RPMI7951 (cell line): Measurements from ENCODE around the gene SYNPO. TPM values are rescaled to one million over a fixed set of nuclear protein-coding genes. Genes with fewer than 3 reads are reported as not detected.
A peak's percentile ranks its signal among the peaks of the same experiment; 100 is the strongest.

Source experiments
- DNase-seq: peaks from one replicate; pipeline ENCODE4 v3.0.0-alpha.2; 2012; ENCODE audit warnings: low read depth
- total RNA-seq: library from RNA; depleted of rRNA; stranded (reverse); fragments of >200 nt; shearing (Covaris generic); gene quantifications from 2 replicates; pipeline ENCODE4 v1.2.3, GENCODE V29; 2014

Gene SYNPO
- total RNA-seq, 1 experiment from 2014 or later, result 1.4 TPM

DNA sequence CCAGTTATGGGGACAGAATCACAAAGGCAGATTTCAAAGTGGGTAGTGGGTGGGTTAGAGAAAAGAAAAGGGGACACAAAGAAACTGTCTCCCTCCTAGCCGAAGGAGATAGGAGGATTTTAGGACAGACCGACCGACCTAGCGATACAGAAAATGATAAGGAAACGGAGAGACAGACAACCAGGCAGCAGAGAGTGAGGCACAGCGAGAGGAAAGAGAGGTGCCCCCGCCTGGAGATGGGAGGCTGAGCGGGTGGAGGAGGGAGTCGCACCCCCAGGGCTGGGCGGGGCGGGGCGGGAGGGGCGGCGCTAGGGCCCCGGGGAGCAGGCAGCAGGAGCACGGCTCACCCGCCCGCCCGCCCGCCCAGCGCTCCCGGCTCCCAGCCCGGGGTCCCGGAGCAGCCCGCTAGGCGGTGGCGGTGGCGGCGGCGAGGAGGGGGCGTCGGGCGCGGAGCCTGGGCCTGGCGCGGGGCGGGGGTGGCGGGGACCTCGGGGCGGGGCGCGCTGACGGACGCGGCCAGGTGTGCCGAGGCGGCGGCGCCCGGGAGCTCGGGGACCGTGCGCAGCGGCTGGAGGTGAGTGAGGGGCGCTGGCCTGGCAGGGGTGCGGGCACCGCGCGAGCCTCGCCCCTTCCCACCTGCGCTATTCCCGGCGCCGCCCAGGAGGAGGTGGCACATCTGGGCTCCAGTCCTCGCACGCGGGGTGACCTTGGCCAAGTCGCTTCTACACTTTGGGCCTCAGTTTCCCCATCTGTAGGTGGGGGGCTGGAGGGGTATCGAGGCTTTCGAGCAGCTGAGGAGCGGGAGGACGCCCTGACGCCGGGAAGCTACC lies 15.9 kb upstream of the SYNPO start:
- no peak for DNase-seq

DNA sequence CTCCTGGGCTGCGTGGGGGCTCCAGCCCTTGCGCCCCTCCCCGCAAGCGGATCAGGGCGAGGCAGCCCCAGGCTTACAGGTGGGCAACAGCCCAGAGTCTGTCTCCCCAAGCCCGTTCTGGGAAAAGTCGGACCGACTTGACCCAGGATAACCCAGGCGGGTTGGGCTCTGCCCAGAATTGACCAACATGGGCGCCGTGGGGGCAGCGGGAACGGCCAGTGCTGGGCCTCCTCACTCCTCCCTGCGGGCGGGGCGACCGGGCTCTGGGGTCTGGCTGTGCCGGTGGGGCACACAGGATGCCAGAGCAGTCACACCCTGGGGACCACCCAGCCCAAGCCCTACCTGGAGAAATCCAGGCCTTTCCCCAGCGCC lies 15.3 kb upstream of the SYNPO start:
- DNase-seq, result no peak

DNA sequence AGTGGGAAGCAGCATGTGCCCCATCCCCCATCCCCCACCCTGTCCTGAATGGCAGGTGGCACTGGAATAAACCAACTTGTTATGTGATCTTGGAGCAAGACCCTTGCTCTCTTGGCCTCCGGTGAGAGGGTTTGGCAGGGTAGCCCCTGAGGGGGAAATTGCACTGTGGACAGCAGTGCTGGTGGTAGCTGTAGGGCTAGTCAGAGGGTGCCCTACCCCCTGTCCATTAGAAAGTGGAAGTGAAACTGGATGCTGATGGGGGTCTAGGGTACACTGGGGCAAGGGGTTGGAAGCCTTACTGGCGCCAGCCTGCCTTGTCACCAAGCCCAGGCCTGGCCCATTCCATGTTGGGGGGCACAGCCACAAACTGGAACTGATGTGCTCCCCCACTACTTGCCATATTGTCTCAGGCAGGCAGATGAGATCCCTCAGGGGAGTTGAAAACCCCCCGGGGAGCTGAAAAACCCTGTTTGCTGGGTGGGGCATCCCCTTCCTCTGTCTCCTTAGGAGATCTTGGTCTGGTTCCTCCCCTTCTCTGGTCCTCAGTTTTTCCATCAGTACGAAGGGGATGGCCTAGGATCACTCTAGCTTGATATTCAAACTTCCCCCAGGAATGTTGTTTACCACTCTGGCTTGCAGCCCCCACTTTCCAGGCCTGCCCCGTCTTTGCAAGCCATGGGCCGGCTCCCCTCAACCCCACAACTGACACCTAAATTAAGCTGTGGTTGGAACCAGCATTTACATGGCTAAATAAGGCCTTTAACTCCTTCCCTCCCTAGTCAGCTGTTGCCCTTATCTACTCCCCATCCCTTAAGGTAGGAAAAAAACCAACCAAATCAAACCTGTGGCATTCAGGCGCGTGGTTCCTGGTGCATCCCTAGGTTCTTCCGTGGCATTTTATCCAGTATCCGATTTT lies 14.4 kb upstream of the SYNPO start:
- DNase-seq, result no peak

DNA sequence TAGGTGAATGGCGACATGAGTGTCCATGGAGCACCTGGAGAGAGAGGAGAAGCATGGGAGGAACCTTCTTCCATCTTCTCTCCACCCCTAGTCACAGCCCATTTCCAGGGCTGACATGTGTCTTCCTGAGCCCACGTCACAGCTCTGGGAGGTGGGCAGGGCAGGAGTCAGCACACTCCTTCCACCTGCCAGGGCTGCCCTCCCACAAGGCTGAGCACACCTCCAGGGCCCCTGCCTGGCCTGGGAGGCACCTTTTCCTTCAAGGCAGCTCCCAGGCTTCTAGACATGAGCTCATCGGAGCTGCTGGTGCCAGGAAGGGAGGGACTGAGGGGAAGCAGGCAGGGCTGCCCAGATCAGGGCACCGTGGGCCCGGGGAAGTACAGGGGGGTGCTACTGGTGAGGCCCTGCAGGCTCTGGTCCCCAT lies 13.6 kb upstream of the SYNPO start:
- DNase-seq, result no peak

DNA sequence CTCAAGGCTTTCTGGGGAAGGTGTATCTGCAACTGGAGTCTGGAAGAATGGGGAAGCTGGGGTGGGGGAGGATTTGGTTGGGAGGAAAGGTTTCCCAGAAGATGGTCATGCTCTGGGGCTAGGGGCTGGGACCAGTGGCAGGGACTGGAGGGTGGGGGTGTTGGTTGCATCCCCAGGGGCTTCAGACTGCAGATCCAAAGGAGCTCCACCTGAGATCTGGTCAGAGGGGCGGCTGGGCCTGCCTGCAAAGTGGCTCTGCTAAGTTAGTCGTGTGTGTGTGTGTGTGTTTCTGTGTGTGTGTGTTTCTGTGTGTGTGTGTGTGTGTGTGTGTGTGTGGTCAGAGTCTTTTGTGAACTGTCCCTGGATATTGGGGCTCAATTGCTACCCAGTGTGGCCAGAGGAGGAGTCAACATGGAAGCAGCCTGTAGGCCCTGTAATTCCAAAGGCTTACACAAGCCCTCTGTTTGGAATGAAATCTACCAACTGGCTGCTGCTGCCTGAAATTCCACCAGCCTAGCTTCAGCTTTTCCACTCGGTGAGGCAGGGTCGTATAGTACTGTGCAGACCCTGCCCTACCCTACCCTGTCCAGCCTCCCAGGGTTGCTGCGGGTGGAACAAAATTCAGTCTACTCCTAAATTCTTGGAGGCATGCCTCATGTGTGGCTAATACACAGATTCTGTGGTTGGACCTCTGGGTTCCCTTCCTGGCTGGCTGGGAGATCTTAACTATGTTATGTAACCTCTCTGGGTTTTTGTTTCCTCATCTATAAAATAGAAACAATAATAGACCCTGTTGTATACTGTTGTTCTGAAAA lies 12.5 kb upstream of the SYNPO start:
- peak; percentile 41 for DNase-seq

DNA sequence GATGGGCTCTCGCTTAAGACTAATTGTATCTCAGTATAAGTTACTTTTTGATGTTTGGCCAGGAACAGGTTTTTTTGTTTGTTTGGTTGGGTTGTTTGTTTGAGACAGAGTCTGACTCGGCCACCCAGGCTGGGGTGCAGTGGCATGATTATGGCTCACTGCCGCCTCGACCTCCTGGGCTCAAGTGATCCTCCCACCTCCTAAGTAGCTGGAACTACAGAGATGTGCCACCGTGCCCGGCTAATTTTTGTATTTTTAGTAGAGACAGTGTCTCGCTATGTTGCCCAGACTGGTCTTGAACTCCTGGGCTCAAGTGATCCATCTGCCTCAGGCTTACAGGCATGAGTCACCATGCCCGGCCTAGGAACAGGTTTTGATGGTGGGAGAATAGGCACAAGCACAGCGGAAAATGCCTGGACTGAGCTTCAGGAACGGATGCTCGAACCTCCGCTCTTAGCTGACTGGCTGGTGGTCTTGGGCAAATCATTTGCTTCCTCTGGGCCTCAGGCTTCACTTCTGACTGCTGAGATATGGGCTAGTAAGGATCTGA lies 11.4 kb upstream of the SYNPO start:
- no peak for DNase-seq

DNA sequence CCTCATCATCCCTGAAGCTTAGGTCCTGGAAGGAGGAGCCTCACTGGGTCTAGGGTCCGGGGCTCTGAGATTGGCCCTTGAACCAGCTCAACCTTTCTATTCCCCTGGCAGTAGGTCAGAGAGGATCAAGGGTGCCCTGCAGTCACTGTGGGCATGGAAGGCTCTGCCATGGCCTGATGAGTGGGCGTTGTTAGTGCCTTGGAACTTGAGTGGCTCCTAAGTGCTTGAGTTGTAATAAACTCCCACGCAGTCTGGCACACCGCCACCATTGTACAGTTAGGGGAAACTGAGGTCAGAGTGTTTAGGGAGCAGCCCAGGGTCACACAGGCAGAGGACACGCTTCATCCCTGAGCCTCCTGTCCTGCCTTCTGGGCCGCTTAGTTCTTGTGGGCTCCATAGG lies 10.4 kb upstream of the SYNPO start:
- no peak for DNase-seq

DNA sequence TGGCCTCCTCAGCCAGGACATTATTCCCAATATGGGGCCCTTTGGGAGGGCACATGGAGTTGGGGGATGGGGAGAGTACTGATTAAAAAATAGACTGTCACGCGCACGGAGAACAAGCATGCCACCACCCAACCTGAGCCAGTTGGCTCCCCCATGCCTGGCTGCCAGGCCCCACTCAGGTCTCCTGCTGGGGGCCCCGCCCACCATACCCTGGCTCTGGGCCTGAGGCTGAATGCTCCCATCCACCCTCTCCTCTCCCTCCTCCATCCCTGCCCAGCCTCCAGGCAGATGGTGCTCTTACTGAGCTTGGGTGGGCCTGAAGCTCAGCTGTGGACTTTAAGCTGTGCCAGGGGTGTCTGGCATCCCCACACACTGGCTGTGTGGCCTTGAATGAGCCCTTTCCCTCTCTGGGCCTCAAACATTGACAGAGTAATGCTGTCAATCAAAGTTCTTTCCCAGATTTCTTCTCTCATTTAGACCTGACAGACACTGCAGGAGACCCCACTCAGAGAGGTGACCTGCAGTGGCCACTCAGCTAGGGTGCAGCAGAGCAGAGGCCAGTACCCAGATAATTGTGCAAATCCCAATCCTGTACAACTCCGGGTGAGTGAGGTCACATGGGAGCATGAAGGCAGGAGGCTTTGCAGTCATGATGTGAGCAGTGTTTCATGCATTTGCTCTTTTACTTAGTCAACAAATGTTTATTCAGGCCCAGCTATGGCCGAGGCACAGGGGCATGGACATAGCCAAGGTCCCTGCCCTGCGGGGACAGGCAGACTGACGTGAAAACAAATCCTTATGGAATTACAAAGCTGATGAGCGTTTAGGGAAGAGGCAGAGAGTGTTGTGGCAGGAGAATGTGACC lies 9.8 kb upstream of the SYNPO start:
- no peak for DNase-seq

DNA sequence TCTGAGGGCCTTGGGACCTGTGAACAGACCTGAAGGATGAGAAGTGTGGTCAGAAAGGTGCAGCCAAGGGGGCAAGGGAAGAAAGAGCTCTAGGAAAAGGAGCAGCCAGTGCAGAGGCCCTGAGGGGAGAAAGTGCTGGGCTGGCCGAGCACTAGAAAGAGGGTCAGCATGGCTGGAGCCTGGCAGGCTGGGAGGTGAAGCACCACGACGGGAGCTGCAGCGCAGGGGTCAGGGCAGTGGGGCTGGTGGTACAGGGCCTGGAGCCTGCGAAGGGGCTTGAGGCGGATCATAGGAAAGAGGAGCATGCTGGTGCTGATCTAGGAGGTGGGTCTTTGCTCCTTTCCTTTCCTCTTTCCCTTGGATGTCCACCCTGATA lies 9.1 kb upstream of the SYNPO start:
- no peak for DNase-seq

DNA sequence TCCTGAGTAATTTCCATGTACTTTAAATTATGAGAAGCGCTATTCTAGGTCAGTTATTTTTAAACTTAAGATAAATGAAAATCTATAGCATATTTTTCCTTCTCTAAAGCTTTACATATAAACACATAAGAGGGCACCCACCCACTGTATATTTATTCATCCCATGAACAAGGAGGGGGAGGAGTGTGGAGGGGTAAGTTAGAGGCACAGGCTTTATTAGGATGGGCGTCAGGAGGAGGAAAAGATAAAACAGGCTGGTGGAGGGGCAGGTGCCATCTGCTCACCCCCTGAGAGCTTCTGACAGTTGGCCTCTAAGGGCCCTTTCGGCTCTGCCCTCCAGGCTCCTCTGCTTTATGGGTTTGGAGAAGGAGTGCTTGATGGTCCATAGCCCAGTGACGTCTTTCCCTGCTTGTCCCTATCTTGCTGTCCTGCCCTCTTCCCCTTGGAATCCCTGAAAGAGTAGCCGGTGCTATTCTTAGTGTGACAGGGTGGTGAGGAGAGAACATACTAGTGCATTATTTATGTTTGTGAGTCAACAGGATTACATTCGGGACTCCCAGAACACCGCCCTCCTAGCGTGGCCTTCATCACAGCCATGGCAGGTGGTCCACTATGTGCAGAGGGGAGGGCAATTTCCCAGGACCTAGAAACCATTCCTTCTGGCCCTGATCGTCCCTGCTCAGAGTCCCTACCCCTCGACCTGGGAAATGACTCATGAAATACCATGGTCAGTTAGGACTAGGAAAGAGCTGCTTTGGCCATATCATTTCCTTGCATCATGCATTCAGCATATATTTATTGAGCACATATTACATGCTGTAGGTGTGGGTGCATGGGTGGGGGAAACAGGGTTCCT lies 7.9 kb upstream of the SYNPO start:
- DNase-seq, result peak; percentile 44

DNA sequence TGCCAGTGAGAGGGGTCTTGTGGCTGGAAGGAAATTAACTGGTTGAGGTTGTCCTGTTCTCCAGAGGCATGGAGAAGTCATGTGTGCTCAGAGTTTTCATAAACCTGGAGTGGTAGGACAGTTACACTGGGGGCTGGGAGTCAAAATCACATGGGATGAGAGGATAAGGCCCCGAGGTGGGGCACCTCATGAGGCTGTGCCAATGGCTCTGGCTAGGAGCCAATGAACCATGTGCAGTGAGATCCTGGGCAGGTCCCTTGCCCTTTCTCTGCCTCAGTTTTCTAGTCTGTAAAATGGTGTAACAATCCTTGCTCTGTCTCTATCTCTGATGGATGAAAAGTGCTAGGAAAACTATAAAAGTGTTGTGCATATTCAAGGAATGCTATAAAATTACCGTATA lies 7.0 kb upstream of the SYNPO start:
- DNase-seq, result no peak

DNA sequence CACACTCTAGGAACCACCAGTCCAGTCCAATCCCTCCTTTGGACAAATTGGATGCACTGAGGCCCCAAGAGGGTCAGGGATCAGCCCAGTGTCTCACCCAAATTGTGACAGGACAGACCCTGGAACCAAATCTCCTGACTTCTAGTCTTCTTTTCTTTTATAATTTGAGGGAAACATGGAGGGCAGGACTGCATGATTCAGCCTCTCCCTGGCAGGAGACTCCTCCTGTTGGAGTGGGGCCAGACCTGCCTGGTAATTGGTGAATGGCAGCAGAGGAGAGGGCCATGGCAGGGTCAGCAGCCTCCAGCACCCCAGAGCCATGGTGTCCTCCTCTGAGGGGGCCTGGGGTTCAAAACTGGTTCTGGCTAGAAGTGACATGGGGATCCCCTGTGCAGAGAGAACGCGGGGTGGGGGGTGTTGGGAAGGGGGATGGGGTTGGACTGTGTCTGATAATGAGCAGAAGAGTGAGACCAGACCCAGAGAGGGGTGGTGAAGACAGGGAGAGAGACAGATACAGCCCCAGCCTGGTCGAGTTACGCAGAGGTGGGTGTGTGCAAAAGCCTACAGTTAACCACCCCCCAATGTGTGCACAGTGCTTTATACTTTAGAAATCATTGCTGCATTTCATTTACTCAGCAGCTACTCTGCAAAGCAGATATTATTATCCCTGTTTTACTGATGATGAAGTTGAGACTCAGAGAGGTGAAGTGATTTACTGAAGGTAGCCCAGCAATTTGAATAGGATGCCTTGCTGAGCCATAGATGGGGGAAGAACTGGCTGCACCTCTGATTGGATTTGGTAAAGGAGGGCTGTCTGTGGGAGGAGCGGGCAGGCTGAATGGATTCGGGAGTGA lies 3.8 kb upstream of the SYNPO start:
- peak; percentile 81 for DNase-seq

DNA sequence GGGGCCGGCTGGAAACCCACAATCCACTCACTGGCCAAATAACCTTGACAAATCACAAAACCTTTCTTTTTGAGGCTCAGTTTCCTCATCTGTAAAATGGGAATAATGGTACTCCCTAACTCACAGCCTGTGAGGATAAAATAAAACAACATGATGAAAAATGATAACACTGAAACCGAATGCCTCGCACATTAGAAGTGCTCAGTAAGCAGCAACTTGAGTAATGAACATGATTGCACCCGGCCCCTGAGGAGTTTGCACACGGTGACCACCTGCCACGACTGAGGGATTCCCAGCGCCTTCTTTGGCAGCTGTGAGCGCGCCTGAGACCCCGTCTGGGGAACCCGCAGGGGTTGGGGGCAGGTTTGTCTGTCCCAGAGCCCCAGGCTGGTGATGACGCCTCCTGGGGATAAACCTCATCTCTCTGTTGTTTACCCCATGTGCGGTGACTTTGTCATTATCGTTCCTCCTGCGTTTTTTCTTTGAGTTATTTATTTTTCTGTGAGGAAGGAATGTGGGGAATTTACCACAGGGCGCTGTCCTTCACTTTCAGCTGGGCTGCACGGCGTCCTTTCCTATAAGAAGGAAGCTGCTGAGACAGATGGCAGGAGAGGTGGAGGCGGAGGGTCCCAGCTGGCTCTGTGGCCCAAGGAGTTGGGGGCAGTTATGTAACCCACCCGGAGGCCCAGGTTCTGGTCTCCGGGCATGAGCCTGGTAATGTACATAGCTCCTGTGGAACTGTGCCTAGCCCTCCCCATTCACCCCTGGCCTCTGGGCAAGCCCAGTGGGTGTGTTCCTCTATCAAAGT lies 3.0 kb upstream of the SYNPO start:
- DNase-seq, result peak; percentile 91

DNA sequence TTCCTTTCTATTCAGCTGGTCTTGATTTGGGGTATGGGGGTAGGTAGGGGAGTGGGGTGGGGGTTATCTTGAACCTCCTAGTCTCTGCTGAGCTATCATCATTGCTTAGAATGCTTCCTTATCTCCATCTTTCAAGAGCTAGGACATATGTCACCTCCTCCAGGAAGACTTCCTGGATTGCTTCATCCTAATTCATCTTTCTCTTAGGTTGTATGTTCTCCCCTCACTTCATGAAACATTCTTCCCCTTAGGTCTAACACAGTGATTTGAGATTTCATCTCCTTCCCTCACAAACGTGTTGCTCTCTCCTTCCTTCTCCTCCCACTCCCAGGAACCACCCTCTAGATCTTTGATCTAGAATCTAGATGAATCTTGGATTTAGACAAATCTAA lies 2.4 kb upstream of the SYNPO start:
- no peak for DNase-seq

DNA sequence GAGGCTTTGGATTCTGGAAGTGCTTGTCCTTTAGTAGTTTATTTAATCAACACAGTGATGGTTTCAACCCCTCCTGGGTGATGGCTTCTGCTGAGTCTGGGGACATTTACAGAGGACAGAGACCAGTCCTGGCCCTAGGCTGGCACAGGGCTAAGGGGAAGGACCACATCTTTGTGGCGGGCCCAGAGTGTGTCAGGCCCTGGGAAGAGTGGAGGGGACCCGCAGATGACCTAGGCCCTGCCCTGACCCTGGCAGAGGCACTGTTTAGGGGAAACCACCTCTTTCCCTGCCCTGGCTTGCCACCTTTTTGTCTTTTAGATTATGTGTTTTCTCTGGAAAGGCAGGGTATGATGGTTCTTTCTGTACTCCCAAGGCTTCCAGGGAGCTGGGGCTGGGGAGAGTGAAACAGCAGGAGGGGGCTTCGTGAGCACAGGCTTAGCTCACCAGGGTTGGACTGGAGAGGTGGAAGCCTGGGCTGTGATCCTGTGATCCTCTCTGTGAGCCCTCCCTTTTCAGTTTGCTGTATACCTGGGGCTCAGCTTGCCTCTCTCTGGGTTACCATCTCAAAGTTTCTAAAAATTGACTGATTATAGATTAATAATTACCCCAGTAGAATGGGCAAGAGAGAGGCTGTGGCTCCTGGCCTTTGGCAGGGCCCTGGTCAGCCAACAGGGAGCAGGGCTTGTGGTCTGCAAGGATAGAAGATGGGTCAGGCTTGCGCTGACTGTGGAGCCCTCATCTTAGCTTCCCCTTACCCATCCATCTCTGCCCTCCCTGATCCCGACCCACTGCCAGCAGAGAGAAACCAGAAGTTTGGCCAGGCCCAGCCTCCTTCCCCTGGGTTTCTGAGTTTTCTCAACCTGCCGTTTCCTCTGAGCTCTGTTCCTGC lies 1.7 kb upstream of the SYNPO start:
- no peak for DNase-seq

DNA sequence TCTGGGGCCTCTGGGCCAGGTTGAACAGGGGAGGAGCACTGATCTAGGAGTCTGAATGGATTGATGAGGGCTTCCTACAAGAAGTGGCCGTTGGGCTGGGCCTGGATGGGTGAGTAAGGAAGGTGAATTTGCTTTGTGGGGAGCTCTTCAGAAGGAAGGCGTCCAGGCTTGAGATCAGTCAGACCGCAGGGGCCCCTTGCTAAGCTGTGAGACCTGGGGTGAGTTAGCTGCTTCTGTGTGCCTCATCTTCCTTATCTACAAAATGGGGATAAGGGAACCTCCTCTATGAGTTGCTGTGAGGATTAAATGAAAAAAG lies 1.1 kb upstream of the SYNPO start:
- no peak for DNase-seq

DNA sequence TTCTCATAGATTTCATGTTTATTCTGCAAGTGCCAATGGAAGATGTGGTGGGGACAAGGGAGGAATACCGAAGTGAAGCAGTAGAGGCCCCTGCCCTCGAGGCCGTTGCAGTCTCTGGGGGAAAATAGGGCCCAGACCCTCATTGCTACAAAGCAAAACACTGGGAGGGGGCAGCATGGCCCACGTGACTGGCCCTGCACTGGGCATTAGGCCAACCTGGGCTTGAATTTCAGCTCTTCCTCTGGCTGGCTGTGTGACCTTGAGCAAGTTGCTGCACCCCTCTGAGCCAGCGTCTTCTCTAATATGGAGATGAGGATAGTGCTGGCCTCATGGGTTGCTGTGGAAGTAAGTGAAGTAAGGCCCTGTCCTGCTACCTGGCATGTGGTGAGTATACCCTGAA lies 709 bp upstream of the SYNPO start:
- DNase-seq, result no peak
